Caco-2 (cell line): Measurements from ENCODE around the gene MRM1. TPM values are rescaled to one million over a fixed set of nuclear protein-coding genes. Genes with fewer than 3 reads are reported as not detected.
A peak's percentile ranks its signal among the peaks of the same experiment; 100 is the strongest.
"Not testable (repeated sequence)": the region's sequence is repeated elsewhere in the genome, so short reads cannot be mapped to it uniquely, and the experiment has no call there.

Experiments used
- BruUV-seq: library from RNA; stranded (reverse); fragments of 400-500 nt; replicated peaks from 2 replicates; lab custom pipeline; 2021; lab: Mats Ljungman, UMichigan
- CTCF ChIA-PET: fragments of 300-600 bp; sonication (Branson Sonifier 250); formaldehyde crosslinking; loops from one replicate; lab custom pipeline; 2022; ENCODE audit warnings: antibody characterized with exemption; lab: Charles Lee
- POLR2A ChIA-PET: fragments of 300-600 bp; sonication (Branson Sonifier 250); formaldehyde crosslinking; loops from one replicate; lab custom pipeline; 2022; ENCODE audit warnings: antibody characterized with exemption; lab: Charles Lee
- DNase-seq, 2 experiments: peaks; one replicate each; pipeline versions ENCODE4 v3.0.0 to v3.0.0-alpha.2; 2020 to 2022
- H3K27me3 ChIP-seq: replicated peaks from 2 replicates; pipeline ENCODE4 v1.6.0; 2011; ENCODE audit warnings: low read length; ENCODE audit not compliant: control insufficient read depth, insufficient read depth
- H3K36me3 ChIP-seq: 2 replicates; pipeline ENCODE4 v1.5.1; 2011; ENCODE audit warnings: low read length; ENCODE audit not compliant: control insufficient read depth, insufficient read depth
- H3K4me1 ChIP-seq: fragments of 250-450 bp; sonication (Bioruptor Pico); 2 replicates; pipeline ENCODE4 v1.5.1; 2020; ENCODE audit warnings: mild to moderate bottlenecking
- H3K4me3 ChIP-seq: 2 replicates; pipeline ENCODE4 v1.5.1; 2011; ENCODE audit warnings: low read depth, mild to moderate bottlenecking, control low read depth, low read length
- H3K9me3 ChIP-seq: fragments of 250-450 bp; sonication (Bioruptor Pico); 2 replicates; pipeline ENCODE4 v1.5.1; 2020; ENCODE audit warnings: mild to moderate bottlenecking, moderate library complexity
- H3K27ac Mint-ChIP-seq: one replicate; pipeline ENCODE4 v1.8.0; 2022; ENCODE audit warnings: mixed read lengths; ENCODE audit not compliant: unreplicated experiment
- H3K27me3 Mint-ChIP-seq: one replicate; pipeline ENCODE4 v1.8.0; 2022; ENCODE audit warnings: mixed read lengths; ENCODE audit not compliant: insufficient read depth, unreplicated experiment
- H3K36me3 Mint-ChIP-seq: one replicate; pipeline ENCODE4 v1.8.0; 2022; ENCODE audit warnings: mild to moderate bottlenecking, mixed read lengths; ENCODE audit not compliant: insufficient read depth, unreplicated experiment
- H3K4me1 Mint-ChIP-seq: one replicate; pipeline ENCODE4 v1.8.0; 2022; ENCODE audit warnings: low read depth, mixed read lengths; ENCODE audit not compliant: unreplicated experiment
- H3K4me3 Mint-ChIP-seq: one replicate; pipeline ENCODE4 v1.8.0; 2022; ENCODE audit warnings: mild to moderate bottlenecking, moderate library complexity, mixed read lengths; ENCODE audit not compliant: unreplicated experiment
- H3K9me3 Mint-ChIP-seq: one replicate; pipeline ENCODE4 v1.8.0; 2022; ENCODE audit warnings: mixed read lengths; ENCODE audit not compliant: unreplicated experiment
- intact Hi-C: fragments of 100-400 bp; cut with micrococcal nuclease; formaldehyde crosslinking; loops from one replicate; pipeline ENCODE4 v1.10.0; 2022; ENCODE audit not compliant: unreplicated experiment
- total RNA-seq: library from RNA; stranded (reverse); gene quantifications from 2 replicates; pipeline ENCODE4 v1.2.3, GENCODE V29; 2022
- TF ChIP-seq, protein P1 (sequence below), 2 experiments: fragments of 200-600 bp in 1 of 2; IDR thresholded peaks; 1 replicate in 1 of 2; 2 replicates in 1 of 2; pipeline versions ENCODE4 v1.5.1 to v1.8.0; 2011 to 2022; ENCODE audit warnings: antibody characterized with exemption in 1 of 2, control low read depth in 1 of 2, inconsistent platforms in 1 of 2, low read depth in 1 of 2, low read length in 1 of 2, mild to moderate bottlenecking in 1 of 2, moderate library complexity in 1 of 2; ENCODE audit not compliant: insufficient read depth in 1 of 2, severe bottlenecking in 1 of 2, unreplicated experiment in 1 of 2

MRM1 gene
- total RNA-seq, 1 experiment from 2014 or later = 9.3 TPM

DNA sequence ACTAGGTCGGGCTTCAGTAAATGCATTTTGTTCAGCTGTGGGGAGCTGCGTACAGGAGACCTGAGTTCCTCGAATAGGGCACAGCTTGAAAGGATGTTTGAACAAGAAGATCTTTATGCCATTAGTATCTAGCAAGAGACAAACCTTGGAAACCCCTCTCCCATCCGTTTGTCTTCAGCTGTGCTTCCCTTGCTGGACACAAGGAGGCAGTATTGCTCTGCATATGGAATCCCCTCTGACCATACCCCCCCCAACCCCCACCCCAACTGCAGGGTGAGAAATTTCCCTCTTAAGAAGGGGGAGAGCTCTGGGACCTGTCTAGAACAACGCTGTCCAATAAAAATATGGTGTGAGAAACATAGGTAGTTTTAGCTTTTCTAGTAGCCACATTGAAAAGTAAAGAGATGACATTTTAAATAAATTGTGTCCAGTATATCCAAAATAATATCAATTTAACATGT lies 1.6 kb downstream of the MRM1 start:
- TF ChIP-seq, protein P1, sequence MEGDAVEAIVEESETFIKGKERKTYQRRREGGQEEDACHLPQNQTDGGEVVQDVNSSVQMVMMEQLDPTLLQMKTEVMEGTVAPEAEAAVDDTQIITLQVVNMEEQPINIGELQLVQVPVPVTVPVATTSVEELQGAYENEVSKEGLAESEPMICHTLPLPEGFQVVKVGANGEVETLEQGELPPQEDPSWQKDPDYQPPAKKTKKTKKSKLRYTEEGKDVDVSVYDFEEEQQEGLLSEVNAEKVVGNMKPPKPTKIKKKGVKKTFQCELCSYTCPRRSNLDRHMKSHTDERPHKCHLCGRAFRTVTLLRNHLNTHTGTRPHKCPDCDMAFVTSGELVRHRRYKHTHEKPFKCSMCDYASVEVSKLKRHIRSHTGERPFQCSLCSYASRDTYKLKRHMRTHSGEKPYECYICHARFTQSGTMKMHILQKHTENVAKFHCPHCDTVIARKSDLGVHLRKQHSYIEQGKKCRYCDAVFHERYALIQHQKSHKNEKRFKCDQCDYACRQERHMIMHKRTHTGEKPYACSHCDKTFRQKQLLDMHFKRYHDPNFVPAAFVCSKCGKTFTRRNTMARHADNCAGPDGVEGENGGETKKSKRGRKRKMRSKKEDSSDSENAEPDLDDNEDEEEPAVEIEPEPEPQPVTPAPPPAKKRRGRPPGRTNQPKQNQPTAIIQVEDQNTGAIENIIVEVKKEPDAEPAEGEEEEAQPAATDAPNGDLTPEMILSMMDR (IDR thresholded peaks at IDR 0.05; ENCODE audit: insufficient read depth in 1 of 2, low read depth in 1 of 2, low read length in 1 of 2, severe bottlenecking in 1 of 2, unreplicated experiment in 1 of 2) = peak; percentile 92 to 93
- Mint-ChIP-seq H3K36me3 (peaks cover 41% of the 10 kb centered on the region), H3K4me1 (peaks cover 16% of the 10 kb centered on the region), H3K4me3 (peak overlapping the region; percentile 88), H3K9me3 (no peaks in the 10 kb centered on the region), H3K27ac (peak overlapping the region; percentile 97), H3K27me3 (no peaks in the 10 kb centered on the region)
- H3K4me3 ChIP-seq = peak overlapping the region; percentile 66
- peak; percentile 75 to 77 for DNase-seq
- intact Hi-C loops = no loop called here
- CTCF ChIA-PET = interaction anchor here (0.6 to 3.0 kb wide), 16 partner anchors 8 to 945 kb away, joined by 3 to 30 read pairs (median 4); partner anchors contain the start of genes DHRS11 and PIGW
- POLR2A ChIA-PET = interaction anchor here (0.7 to 3.2 kb wide), 2 partner anchors 11 to 442 kb away, joined by 9 to 35 read pairs; partner anchors contain the start of gene DHRS11
- peaks cover 4% of the 10 kb centered on the region for H3K36me3 ChIP-seq
- no TSS peak for BruUV-seq
- H3K9me3 ChIP-seq = no peaks in the 10 kb centered on the region
- H3K27me3 ChIP-seq = no peaks in the 10 kb centered on the region
- peaks cover 6% of the 10 kb centered on the region for H3K4me1 ChIP-seq

DNA sequence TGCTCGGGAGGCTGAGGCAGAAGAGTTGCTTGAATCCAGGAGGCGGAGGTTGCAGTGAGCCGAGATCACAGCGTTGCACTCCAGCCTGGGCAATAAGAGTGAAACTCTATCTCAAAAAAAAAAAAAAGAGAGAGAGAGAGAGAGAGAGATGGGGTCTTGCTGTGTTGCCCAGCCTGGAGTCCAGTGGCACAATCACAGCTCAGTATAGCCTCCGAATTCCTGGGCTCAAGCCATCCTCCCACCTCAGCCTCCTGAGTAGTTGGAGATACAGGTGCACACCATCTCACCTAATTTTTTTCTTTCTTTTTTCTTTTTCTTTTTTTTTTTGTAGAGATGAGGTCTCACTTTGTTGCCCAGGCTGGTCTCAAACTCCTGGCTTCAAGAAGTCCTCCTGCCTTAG lies 3.6 kb downstream of the MRM1 start:
- Mint-ChIP-seq H3K4me1 (peaks cover 16% of the 10 kb centered on the region), H3K36me3 (peaks cover 48% of the 10 kb centered on the region)
- POLR2A ChIA-PET, H3K4me3 Mint-ChIP-seq, DNase-seq, H3K9me3 Mint-ChIP-seq, H3K9me3 ChIP-seq, H3K36me3 ChIP-seq, H3K27me3 ChIP-seq, H3K27ac Mint-ChIP-seq, CTCF ChIA-PET, H3K27me3 Mint-ChIP-seq, H3K4me1 ChIP-seq, intact Hi-C loops, H3K4me3 ChIP-seq, BruUV-seq: not testable (repeated sequence)

DNA sequence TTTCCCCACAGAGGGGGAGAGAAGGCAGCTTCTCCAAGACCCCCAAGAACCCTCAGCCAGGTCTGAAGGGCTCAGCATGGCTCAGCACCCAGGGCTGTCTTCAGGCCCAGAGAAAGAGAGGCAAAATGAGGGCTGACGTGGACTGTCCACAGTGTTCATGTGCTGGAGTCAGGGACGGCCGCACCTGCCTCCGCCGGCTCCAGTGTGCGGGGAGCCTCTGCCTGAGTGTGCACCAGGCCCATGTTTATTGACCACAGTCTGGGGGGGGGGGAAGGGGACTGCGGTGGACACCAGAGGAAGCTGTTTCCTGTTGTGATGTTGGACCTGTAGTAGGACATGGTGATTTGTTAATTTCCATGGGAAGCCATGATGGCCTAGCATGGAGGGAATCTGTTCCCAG lies 6.9 kb downstream of the MRM1 start:
- H3K9me3 Mint-ChIP-seq = no peaks in the 10 kb centered on the region
- H3K4me1 Mint-ChIP-seq = peaks cover 7% of the 10 kb centered on the region
- H3K27ac Mint-ChIP-seq = no peak overlapping the region
- peaks cover 24% of the 10 kb centered on the region for H3K36me3 Mint-ChIP-seq
- TF ChIP-seq, protein P1 (IDR thresholded peaks at IDR 0.05; ENCODE audit: insufficient read depth in 1 of 2, low read depth in 1 of 2, low read length in 1 of 2, severe bottlenecking in 1 of 2, unreplicated experiment in 1 of 2) = no peak
- no peak overlapping the region for H3K4me3 Mint-ChIP-seq
- no peaks in the 10 kb centered on the region for H3K27me3 Mint-ChIP-seq
- BruUV-seq = no TSS peak
- Histone ChIP-seq H3K4me1 (no peaks in the 10 kb centered on the region), H3K36me3 (no peaks in the 10 kb centered on the region), H3K4me3 (no peak overlapping the region), H3K27me3 (no peaks in the 10 kb centered on the region), H3K9me3 (no peaks in the 10 kb centered on the region)
- POLR2A ChIA-PET = no interaction called here
- CTCF ChIA-PET = no interaction called here
- intact Hi-C loops = no loop called here
- no peak for DNase-seq
